Colonic mucosa (tissue), 4 donors: ENCODE data around the gene GALNT13. TPM values are rescaled to one million over a fixed set of nuclear protein-coding genes. Genes with fewer than 3 reads are reported as not detected.

Experiments used
- DNase-seq: peaks from one replicate; pipeline ENCODE4 v3.0.0-alpha.2; 2020
- H3K27ac ChIP-seq: fragments of 200-600 bp; one replicate; pipeline ENCODE4 v1.8.0; 2021
- H3K27me3 ChIP-seq: fragments of 200-600 bp; one replicate; pipeline ENCODE4 v1.8.0; 2021
- H3K36me3 ChIP-seq: fragments of 200-600 bp; one replicate; pipeline ENCODE4 v1.8.0; 2021
- H3K4me1 ChIP-seq: fragments of 200-600 bp; one replicate; pipeline ENCODE4 v1.8.0; 2021; ENCODE audit warnings: mild to moderate bottlenecking
- H3K4me3 ChIP-seq: fragments of 200-600 bp; one replicate; pipeline ENCODE4 v1.8.0; 2021
- H3K9ac ChIP-seq, 2 donors: one replicate each; pipeline ENCODE4 v1.7.0; 2013; ENCODE audit warnings: control low read depth in 2 of 2, low read depth in 2 of 2, low read length in 2 of 2
- H3K9me3 ChIP-seq: fragments of 200-600 bp; one replicate; pipeline ENCODE4 v1.8.0; 2021
- CTCF ChIP-seq: fragments of 200-600 bp; IDR thresholded peaks from one replicate; pipeline ENCODE4 v1.8.0; 2022; ENCODE audit warnings: antibody characterized with exemption, mild to moderate bottlenecking
- intact Hi-C: fragments of 100-400 bp; cut with DNase I; formaldehyde crosslinking; loops from one replicate; pipeline ENCODE4 v1.14.1; 2022
- total RNA-seq, 2 donors: library from RNA; stranded (reverse); fragmentation: NEBNext Ultra II Directional in 1 of 2; extraction: Animal tissue kit (Norgen Biotek cat#: 25700) in 1 of 2; gene quantifications; one replicate each; pipeline ENCODE4 v1.2.1, GENCODE V29; 2021
- donor health status: healthy.
- donor health status: DM: no; HTN: no; CAD: no.
- donor health status: DM: no; HTN: no; CAD: no.

Gene GALNT13
- total RNA-seq, 2 donors from 2014 or later = 0.07 to 0.40 TPM

- Histone ChIP-seq H3K4me1 (no peaks in the 10 kb centered on the region), H3K9ac (no peak overlapping the region), H3K4me3 (no peak overlapping the region), H3K36me3 (no peaks in the 10 kb centered on the region), H3K9me3 (no peaks in the 10 kb centered on the region), H3K27me3 (no peaks in the 10 kb centered on the region), H3K27ac (no peak overlapping the region)
- TF ChIP-seq CTCF = no peak
- DNase-seq = no peak
- intact Hi-C loops = no loop called here
Measured at GRCh38 chr2:154293864-154294263, 422.1 kb downstream of the GALNT13 start.

GRCh38 chr2:154306266-154306970 lies 434.7 kb downstream of the GALNT13 start:
- intact Hi-C loops = no loop called here
- H3K4me3 ChIP-seq = no peak overlapping the region
- H3K36me3 ChIP-seq = no peaks in the 10 kb centered on the region
- no peak overlapping the region for H3K9ac ChIP-seq
- no peak overlapping the region for H3K27ac ChIP-seq
- no peak for DNase-seq
- no peaks in the 10 kb centered on the region for H3K27me3 ChIP-seq
- no peaks in the 10 kb centered on the region for H3K9me3 ChIP-seq
- H3K4me1 ChIP-seq = no peaks in the 10 kb centered on the region
- TF ChIP-seq CTCF = no peak

- TF ChIP-seq CTCF = no peak
- Histone ChIP-seq H3K9ac (no peak overlapping the region), H3K9me3 (no peaks in the 10 kb centered on the region), H3K4me1 (no peaks in the 10 kb centered on the region), H3K36me3 (no peaks in the 10 kb centered on the region), H3K27ac (no peak overlapping the region), H3K4me3 (no peak overlapping the region), H3K27me3 (no peaks in the 10 kb centered on the region)
- no peak for DNase-seq
- intact Hi-C loops = no loop called here
Measured at GRCh38 chr2:154307007-154307406, 435.3 kb downstream of the GALNT13 start.

- Histone ChIP-seq H3K27ac (no peak overlapping the region), H3K9ac (no peak overlapping the region), H3K27me3 (no peaks in the 10 kb centered on the region), H3K9me3 (no peaks in the 10 kb centered on the region), H3K36me3 (no peaks in the 10 kb centered on the region), H3K4me1 (no peaks in the 10 kb centered on the region), H3K4me3 (no peak overlapping the region)
- TF ChIP-seq CTCF = no peak
- intact Hi-C loops = no loop called here
- DNase-seq = no peak
Measured at GRCh38 chr2:154324601-154325000, 452.9 kb downstream of the GALNT13 start.

- Histone ChIP-seq H3K9me3 (no peaks in the 10 kb centered on the region), H3K4me3 (no peak overlapping the region), H3K27me3 (no peaks in the 10 kb centered on the region), H3K27ac (no peak overlapping the region), H3K36me3 (no peaks in the 10 kb centered on the region), H3K9ac (no peak overlapping the region), H3K4me1 (no peaks in the 10 kb centered on the region)
- DNase-seq = no peak
- intact Hi-C loops = no loop called here
- TF ChIP-seq CTCF = no peak
Measured at GRCh38 chr2:154329510-154329909, 457.8 kb downstream of the GALNT13 start.
